ENCODE data around the gene ACSL4.

The ACSL4 gene

GRCh38 chrX:109619771-109620170, 113.3 kb downstream of the ACSL4 start:
- DNase-seq (ENCODE audit: extremely low spot score) = no peak
- CTCF ChIA-PET = interaction anchor here (2.0 kb wide), 1 partner anchor 15 kb away, joined by 7 read pairs; no protein-coding TSS in a partner anchor
- TF ChIP-seq, protein P1, sequence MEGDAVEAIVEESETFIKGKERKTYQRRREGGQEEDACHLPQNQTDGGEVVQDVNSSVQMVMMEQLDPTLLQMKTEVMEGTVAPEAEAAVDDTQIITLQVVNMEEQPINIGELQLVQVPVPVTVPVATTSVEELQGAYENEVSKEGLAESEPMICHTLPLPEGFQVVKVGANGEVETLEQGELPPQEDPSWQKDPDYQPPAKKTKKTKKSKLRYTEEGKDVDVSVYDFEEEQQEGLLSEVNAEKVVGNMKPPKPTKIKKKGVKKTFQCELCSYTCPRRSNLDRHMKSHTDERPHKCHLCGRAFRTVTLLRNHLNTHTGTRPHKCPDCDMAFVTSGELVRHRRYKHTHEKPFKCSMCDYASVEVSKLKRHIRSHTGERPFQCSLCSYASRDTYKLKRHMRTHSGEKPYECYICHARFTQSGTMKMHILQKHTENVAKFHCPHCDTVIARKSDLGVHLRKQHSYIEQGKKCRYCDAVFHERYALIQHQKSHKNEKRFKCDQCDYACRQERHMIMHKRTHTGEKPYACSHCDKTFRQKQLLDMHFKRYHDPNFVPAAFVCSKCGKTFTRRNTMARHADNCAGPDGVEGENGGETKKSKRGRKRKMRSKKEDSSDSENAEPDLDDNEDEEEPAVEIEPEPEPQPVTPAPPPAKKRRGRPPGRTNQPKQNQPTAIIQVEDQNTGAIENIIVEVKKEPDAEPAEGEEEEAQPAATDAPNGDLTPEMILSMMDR (IDR thresholded peaks at IDR 0.05; ENCODE audit: control extremely low read depth, extremely low read depth, low read depth, missing control alignments) = no peak
- POLR2A ChIA-PET = no interaction called here

GRCh38 chrX:109614951-109615350, 118.1 kb downstream of the ACSL4 start:
- TF ChIP-seq, protein P1 (IDR thresholded peaks at IDR 0.05; ENCODE audit: control extremely low read depth, extremely low read depth, low read depth, missing control alignments) = no peak
- DNase-seq (ENCODE audit: extremely low spot score) = no peak
- ChIA-PET POLR2A (no interaction called here), CTCF (interaction anchor here (1.2 kb wide), 1 partner anchor 13 kb away, joined by 3 read pairs; no protein-coding TSS in a partner anchor)

- DNase-seq (ENCODE audit: extremely low spot score) = no peak
- TF ChIP-seq, protein P1 (IDR thresholded peaks at IDR 0.05; ENCODE audit: control extremely low read depth, extremely low read depth, low read depth, missing control alignments) = no peak
- ChIA-PET POLR2A (no interaction called here), CTCF (interaction anchor here (1.2 kb wide), 1 partner anchor 15 kb away, joined by 3 read pairs; no protein-coding TSS in a partner anchor)
Observed at GRCh38 chrX:109601486-109601885, 131.6 kb downstream of the ACSL4 start.

DNA sequence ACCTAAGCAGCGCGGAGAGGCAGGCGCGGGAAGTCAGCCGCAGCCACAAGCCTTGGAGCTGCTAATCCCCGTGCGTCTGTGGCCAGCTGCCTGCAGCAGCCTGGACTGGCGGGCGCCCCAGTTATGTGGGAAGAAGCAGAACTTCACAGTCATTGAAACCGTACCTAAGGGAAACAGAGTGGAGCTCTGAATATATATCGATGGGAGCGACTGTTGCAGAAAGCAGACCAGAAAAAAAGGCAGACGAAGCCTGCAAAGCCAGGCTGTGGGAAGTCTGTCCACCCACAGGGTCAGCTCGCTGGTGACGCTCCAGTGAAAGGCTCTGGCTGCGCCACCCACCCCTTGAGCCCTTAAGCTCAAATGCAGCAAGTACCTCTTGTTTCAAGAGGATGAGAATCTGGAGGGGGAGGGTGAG, 132.8 kb downstream of the ACSL4 start:
- POLR2A ChIA-PET = no interaction called here
- DNase-seq (ENCODE audit: extremely low spot score) = no peak
- TF ChIP-seq, protein P1 (IDR thresholded peaks at IDR 0.05; ENCODE audit: control extremely low read depth, extremely low read depth, low read depth, missing control alignments) = no peak
- CTCF ChIA-PET = interaction anchor here (1.2 kb wide), 1 partner anchor 16 kb away, joined by 3 read pairs; no protein-coding TSS in a partner anchor

DNA sequence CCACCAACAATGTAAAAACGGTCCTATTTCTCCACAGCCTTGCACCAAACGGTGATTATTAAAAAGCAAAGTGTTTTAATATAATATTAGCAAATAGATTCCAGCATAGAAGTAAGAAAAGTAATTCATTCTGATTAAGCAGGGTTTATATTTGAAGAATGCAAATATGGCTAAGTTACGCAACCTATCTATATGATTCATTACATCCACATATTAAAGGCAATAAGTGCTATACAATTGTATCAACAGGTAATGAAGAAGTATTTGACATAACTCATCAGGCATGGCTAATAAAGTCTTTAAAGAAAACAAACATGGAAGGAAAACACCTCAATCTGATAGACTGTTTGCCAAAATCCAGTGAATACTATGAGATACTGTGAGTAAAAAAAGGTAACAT, 137.0 kb downstream of the ACSL4 start:
- TF ChIP-seq, protein P1 (IDR thresholded peaks at IDR 0.05; ENCODE audit: control extremely low read depth, extremely low read depth, low read depth, missing control alignments) = no peak
- CTCF ChIA-PET = no interaction called here
- POLR2A ChIA-PET = no interaction called here
- DNase-seq (ENCODE audit: extremely low spot score) = no peak
